HG03342 (cell line): ENCODE results near the gene RNASEL.

Source experiments
- ATAC-seq: cut with Tn5 transposase; IDR thresholded peaks from one replicate; pipeline ENCODE4 v1.9.1; 2021; ENCODE audit warnings: mild to moderate bottlenecking, moderate library complexity; ENCODE audit not compliant: unreplicated experiment

RNASEL gene

GRCh38 chr1:182600745-182601415 lies 11.8 kb upstream of the RNASEL start:
- no peak for ATAC-seq

GRCh38 chr1:182600036-182600713 lies 11.1 kb upstream of the RNASEL start:
- ATAC-seq: no peak

GRCh38 chr1:182599339-182599738 lies 10.3 kb upstream of the RNASEL start:
- no peak for ATAC-seq

- ATAC-seq: no peak
Measured at GRCh38 chr1:182598296-182598695, 9.2 kb upstream of the RNASEL start.

- no peak for ATAC-seq
Measured at GRCh38 chr1:182596934-182597333, 7.9 kb upstream of the RNASEL start.

GRCh38 chr1:182595641-182596240 lies 6.7 kb upstream of the RNASEL start:
- ATAC-seq: no peak

- ATAC-seq: no peak
Measured at GRCh38 chr1:182589931-182590330, 875 bp upstream of the RNASEL start.

- ATAC-seq: no peak
Measured at GRCh38 chr1:182589520-182589919, 464 bp upstream of the RNASEL start.

GRCh38 chr1:182587666-182588499 lies 1.2 kb downstream of the RNASEL start:
- ATAC-seq: peak; percentile 30

GRCh38 chr1:182587093-182587492 lies 2.0 kb downstream of the RNASEL start:
- ATAC-seq: no peak

GRCh38 chr1:182586380-182586779 lies 2.7 kb downstream of the RNASEL start:
- ATAC-seq: no peak

GRCh38 chr1:182584746-182585145 lies 4.3 kb downstream of the RNASEL start:
- no peak for ATAC-seq

GRCh38 chr1:182580736-182581135 lies 8.3 kb downstream of the RNASEL start:
- ATAC-seq: no peak

- ATAC-seq: no peak
Measured at GRCh38 chr1:182575540-182576149, 13.4 kb downstream of the RNASEL start.

- no peak for ATAC-seq
Measured at GRCh38 chr1:182574156-182574555, 14.9 kb downstream of the RNASEL start.

- no peak for ATAC-seq
Measured at GRCh38 chr1:182570611-182570970, 18.5 kb downstream of the RNASEL start.

GRCh38 chr1:182569939-182570610 lies 19.0 kb downstream of the RNASEL start:
- no peak for ATAC-seq

- no peak for ATAC-seq
Measured at GRCh38 chr1:182568647-182569284, 20.3 kb downstream of the RNASEL start.

- no peak for ATAC-seq
Measured at GRCh38 chr1:182567629-182568028, 21.4 kb downstream of the RNASEL start.

GRCh38 chr1:182565537-182565936 lies 23.5 kb downstream of the RNASEL start:
- ATAC-seq: no peak
